ENCODE measurements around the gene BLZF1. TPM values are rescaled to one million over a fixed set of nuclear protein-coding genes. Genes with fewer than 3 reads are reported as not detected.

The BLZF1 gene
- total RNA-seq, 1 donor from 2014 or later = 27.2 TPM

GRCh38 chr1:169363046-169363730, 4.8 kb upstream of the BLZF1 start:
- Histone ChIP-seq H3K36me3 (no peaks in the 10 kb centered on the region), H3K27me3 (ENCODE audit: low read depth) (no peaks in the 10 kb centered on the region), H3K27ac (replicated peaks) (no peak overlapping the region), H3K4me1 (peaks cover 9% of the 10 kb centered on the region), H3K9me3 (replicated peaks) (no peaks in the 10 kb centered on the region), H3K4me3 (no peak overlapping the region)
- no peak for DNase-seq
- intact Hi-C loops (cut with micrococcal nuclease) = no loop called here
- TF ChIP-seq CTCF (IDR thresholded peaks at IDR 0.05; ENCODE audit: borderline replicate concordance) = no peak

GRCh38 chr1:169364948-169365347, 3.0 kb upstream of the BLZF1 start:
- no peak for DNase-seq
- intact Hi-C loops (cut with micrococcal nuclease) = no loop called here
- H3K27me3 ChIP-seq (ENCODE audit: low read depth) = no peaks in the 10 kb centered on the region
- peaks cover 5% of the 10 kb centered on the region for H3K36me3 ChIP-seq
- H3K9me3 ChIP-seq (replicated peaks) = no peaks in the 10 kb centered on the region
- no peak overlapping the region for H3K27ac ChIP-seq (replicated peaks)
- TF ChIP-seq CTCF (IDR thresholded peaks at IDR 0.05; ENCODE audit: borderline replicate concordance) = no peak
- H3K4me1 ChIP-seq = peaks cover 27% of the 10 kb centered on the region
- no peak overlapping the region for H3K4me3 ChIP-seq

- H3K4me3 ChIP-seq = peak overlapping the region; percentile 82
- H3K4me1 ChIP-seq = peaks cover 39% of the 10 kb centered on the region
- peaks cover 25% of the 10 kb centered on the region for H3K36me3 ChIP-seq
- no peak for DNase-seq
- H3K9me3 ChIP-seq (replicated peaks) = no peaks in the 10 kb centered on the region
- TF ChIP-seq CTCF (IDR thresholded peaks at IDR 0.05; ENCODE audit: borderline replicate concordance) = no peak
- H3K27ac ChIP-seq (replicated peaks) = peak overlapping the region; percentile 90
- H3K27me3 ChIP-seq (ENCODE audit: low read depth) = no peaks in the 10 kb centered on the region
- intact Hi-C loops (cut with micrococcal nuclease) = no loop called here
Observed at GRCh38 chr1:169367096-169367685, 804 bp upstream of the BLZF1 start.

- no peak for DNase-seq
- Histone ChIP-seq H3K4me3 (peak overlapping the region; percentile 82), H3K27ac (replicated peaks) (peak overlapping the region; percentile 90), H3K4me1 (peaks cover 39% of the 10 kb centered on the region), H3K27me3 (ENCODE audit: low read depth) (no peaks in the 10 kb centered on the region), H3K36me3 (peaks cover 33% of the 10 kb centered on the region), H3K9me3 (replicated peaks) (no peaks in the 10 kb centered on the region)
- intact Hi-C loops (cut with micrococcal nuclease) = no loop called here
- no peak for TF ChIP-seq CTCF (IDR thresholded peaks at IDR 0.05; ENCODE audit: borderline replicate concordance)
Observed at GRCh38 chr1:169368406-169368769, 393 bp downstream of the BLZF1 start.

GRCh38 chr1:169371404-169371803, 3.4 kb downstream of the BLZF1 start:
- H3K4me1 ChIP-seq = peaks cover 39% of the 10 kb centered on the region
- intact Hi-C loops (cut with micrococcal nuclease) = no loop called here
- H3K27ac ChIP-seq (replicated peaks) = no peak overlapping the region
- no peak overlapping the region for H3K4me3 ChIP-seq
- H3K36me3 ChIP-seq = peaks cover 36% of the 10 kb centered on the region
- no peak for TF ChIP-seq CTCF (IDR thresholded peaks at IDR 0.05; ENCODE audit: borderline replicate concordance)
- H3K9me3 ChIP-seq (replicated peaks) = no peaks in the 10 kb centered on the region
- no peak for DNase-seq
- H3K27me3 ChIP-seq (ENCODE audit: low read depth) = no peaks in the 10 kb centered on the region
